Trophoblast cell (in vitro differentiated cells and primary cell): ENCODE data around the gene LGR5.

Experiments
- DNase-seq, 2 donors: peaks; one replicate each; pipeline ENCODE4 v3.0.0-alpha.2; 2016
- H2AFZ ChIP-seq: 2 replicates; pipeline ENCODE4 v1.6.1; 2013; ENCODE audit warnings: low read length, moderate library complexity, mild to moderate bottlenecking; ENCODE audit not compliant: insufficient read depth, poor library complexity
- H2AK5ac ChIP-seq: 2 replicates; pipeline ENCODE4 v1.6.1; 2013; ENCODE audit warnings: mild to moderate bottlenecking, low read length
- H2BK120ac ChIP-seq: 2 replicates; pipeline ENCODE4 v1.6.1; 2013; ENCODE audit warnings: low read length, mild to moderate bottlenecking, moderate library complexity; ENCODE audit not compliant: insufficient read depth, poor library complexity
- H2BK12ac ChIP-seq: 2 replicates; pipeline ENCODE4 v1.6.1; 2013; ENCODE audit warnings: mild to moderate bottlenecking, low read length, moderate library complexity
- H2BK5ac ChIP-seq: 2 replicates; pipeline ENCODE4 v1.6.1; 2013; ENCODE audit warnings: low read length, low read depth, moderate library complexity, mild to moderate bottlenecking; ENCODE audit not compliant: poor library complexity
- H3K14ac ChIP-seq: 2 replicates; pipeline ENCODE4 v1.6.1; 2013; ENCODE audit warnings: mild to moderate bottlenecking, low read length
- H3K18ac ChIP-seq: 2 replicates; pipeline ENCODE4 v1.6.1; 2013; ENCODE audit warnings: mild to moderate bottlenecking, low read length
- H3K23ac ChIP-seq: 2 replicates; pipeline ENCODE4 v1.6.1; 2013; ENCODE audit warnings: low read length
- H3K27ac ChIP-seq: 2 replicates; pipeline ENCODE4 v1.5.1; 2013; ENCODE audit warnings: low read depth, mild to moderate bottlenecking, inconsistent platforms, low read length, moderate library complexity
- H3K27me3 ChIP-seq: 2 replicates; pipeline ENCODE4 v1.6.1; 2013; ENCODE audit warnings: inconsistent platforms, mild to moderate bottlenecking, low read length, moderate library complexity; ENCODE audit not compliant: insufficient read depth
- H3K36me3 ChIP-seq, 2 experiments: 1 replicate in 1 of 2; 2 replicates in 1 of 2; pipeline ENCODE4 v1.6.1; 2013; ENCODE audit warnings: low read length in 2 of 2, mild to moderate bottlenecking in 2 of 2, moderate library complexity in 1 of 2; ENCODE audit not compliant: insufficient read depth in 2 of 2, control insufficient read depth in 1 of 2
- H3K4ac ChIP-seq: 2 replicates; pipeline ENCODE4 v1.6.1; 2013; ENCODE audit warnings: low read depth, mild to moderate bottlenecking, low read length, moderate library complexity
- H3K4me1 ChIP-seq, 2 experiments: 1 replicate in 1 of 2; 2 replicates in 1 of 2; pipeline ENCODE4 v1.6.1; 2013; ENCODE audit warnings: low read length in 2 of 2, mild to moderate bottlenecking in 2 of 2, moderate library complexity in 1 of 2; ENCODE audit not compliant: insufficient read depth in 2 of 2, control insufficient read depth in 1 of 2
- H3K4me2 ChIP-seq: 2 replicates; pipeline ENCODE4 v1.6.1; 2013; ENCODE audit warnings: inconsistent platforms, mild to moderate bottlenecking, low read length, moderate library complexity
- H3K4me3 ChIP-seq: 2 replicates; pipeline ENCODE4 v1.5.1; 2013; ENCODE audit warnings: mild to moderate bottlenecking, low read depth, low read length, inconsistent platforms
- H3K79me1 ChIP-seq: one replicate; pipeline ENCODE4 v1.6.1; 2013; ENCODE audit warnings: low read length
- H3K79me2 ChIP-seq: 2 replicates; pipeline ENCODE4 v1.6.1; 2013; ENCODE audit warnings: low read length, mild to moderate bottlenecking; ENCODE audit not compliant: control insufficient read depth, insufficient read depth, poor library complexity
- H3K9ac ChIP-seq: 2 replicates; pipeline ENCODE4 v1.6.1; 2013; ENCODE audit warnings: mild to moderate bottlenecking, low read length
- H3K9me3 ChIP-seq: 2 replicates; pipeline ENCODE4 v1.6.1; 2013; ENCODE audit warnings: low read depth, mild to moderate bottlenecking, control low read depth, inconsistent platforms, low read length; ENCODE audit not compliant: insufficient read depth
- H4K12ac ChIP-seq: 2 replicates; pipeline ENCODE4 v1.6.1; 2013; ENCODE audit warnings: low read depth, mild to moderate bottlenecking, low read length, moderate library complexity
- H4K8ac ChIP-seq: 2 replicates; pipeline ENCODE4 v1.6.1; 2013; ENCODE audit warnings: low read depth, mild to moderate bottlenecking, low read length, moderate library complexity
- H4K91ac ChIP-seq: one replicate; pipeline ENCODE4 v1.6.1; 2013; ENCODE audit warnings: low read depth, mild to moderate bottlenecking, low read length, moderate library complexity
- WGBS: extraction: QIAGEN DNeasy Blood & Tissue Kit; methylation state at CpG from one replicate; pipeline ENCODE4 v1.1.7; 2013; ENCODE audit warnings: missing lambda C conversion rate; ENCODE audit not compliant: insufficient read length, insufficient coverage; ENCODE audit errors: extremely low coverage; 5-methylcytosine and 5-hydroxymethylcytosine counted together

LGR5 gene

GRCh38 chr12:71504476-71504875 lies 64.9 kb downstream of the LGR5 start:
- no peak overlapping the region for H2BK5ac ChIP-seq
- H3K36me3 ChIP-seq, result no peaks in the 10 kb centered on the region
- no peaks in the 10 kb centered on the region for H3K79me2 ChIP-seq
- no peak overlapping the region for H2BK12ac ChIP-seq
- no peaks in the 10 kb centered on the region for H3K4me1 ChIP-seq
- H3K4me3 ChIP-seq, result no peak overlapping the region
- no peak overlapping the region for H4K91ac ChIP-seq
- no peak overlapping the region for H3K9ac ChIP-seq
- no peaks in the 10 kb centered on the region for H3K9me3 ChIP-seq
- no CpG with 5 or more reads among the region's 3 CpGs for WGBS
- H2AK5ac ChIP-seq, result no peak overlapping the region
- H2BK120ac ChIP-seq, result no peak overlapping the region
- no peak for DNase-seq
- H3K14ac ChIP-seq, result no peak overlapping the region
- no peaks in the 10 kb centered on the region for H3K27me3 ChIP-seq
- H2AFZ ChIP-seq, result no peak overlapping the region
- H4K12ac ChIP-seq, result no peak overlapping the region
- H3K23ac ChIP-seq, result no peak overlapping the region
- no peak overlapping the region for H3K27ac ChIP-seq
- no peak overlapping the region for H4K8ac ChIP-seq
- H3K79me1 ChIP-seq, result no peaks in the 10 kb centered on the region
- H3K4ac ChIP-seq, result no peak overlapping the region
- no peak overlapping the region for H3K4me2 ChIP-seq
- H3K18ac ChIP-seq, result no peak overlapping the region

- Histone ChIP-seq H2BK120ac (no peak overlapping the region), H3K4ac (no peak overlapping the region), H2AFZ (no peak overlapping the region), H3K4me3 (no peak overlapping the region), H3K14ac (no peak overlapping the region), H3K9ac (no peak overlapping the region), H4K12ac (no peak overlapping the region), H3K18ac (no peak overlapping the region), H3K9me3 (no peaks in the 10 kb centered on the region), H3K36me3 (no peaks in the 10 kb centered on the region), H3K79me1 (no peaks in the 10 kb centered on the region), H2BK5ac (no peak overlapping the region), H3K4me1 (no peaks in the 10 kb centered on the region), H3K27ac (no peak overlapping the region), H2AK5ac (no peak overlapping the region), H4K91ac (no peak overlapping the region), H3K23ac (no peak overlapping the region), H3K79me2 (no peaks in the 10 kb centered on the region), H4K8ac (no peak overlapping the region), H3K27me3 (no peaks in the 10 kb centered on the region), H2BK12ac (no peak overlapping the region), H3K4me2 (no peak overlapping the region)
- no peak for DNase-seq
- no CpG with 5 or more reads among the region's 3 CpGs for WGBS
Observed at GRCh38 chr12:71509705-71510104, 70.1 kb downstream of the LGR5 start.

- Histone ChIP-seq H4K91ac (no peak overlapping the region), H3K23ac (no peak overlapping the region), H3K79me1 (no peaks in the 10 kb centered on the region), H3K27me3 (no peaks in the 10 kb centered on the region), H3K9me3 (no peaks in the 10 kb centered on the region), H2BK12ac (no peak overlapping the region), H3K4me3 (no peak overlapping the region), H4K8ac (no peak overlapping the region), H3K27ac (no peak overlapping the region), H3K18ac (no peak overlapping the region), H3K4ac (no peak overlapping the region), H2AK5ac (no peak overlapping the region), H3K9ac (no peak overlapping the region), H3K79me2 (no peaks in the 10 kb centered on the region), H3K14ac (no peak overlapping the region), H2BK5ac (no peak overlapping the region), H3K4me2 (no peak overlapping the region), H4K12ac (no peak overlapping the region), H3K4me1 (no peaks in the 10 kb centered on the region), H2BK120ac (no peak overlapping the region), H2AFZ (no peak overlapping the region), H3K36me3 (no peaks in the 10 kb centered on the region)
- DNase-seq, result no peak
- WGBS, result no CpG with 5 or more reads among the region's 2 CpGs
Observed at GRCh38 chr12:71517145-71517846, 77.7 kb downstream of the LGR5 start.

- Histone ChIP-seq H3K79me1 (no peaks in the 10 kb centered on the region), H2AK5ac (no peak overlapping the region), H3K14ac (no peak overlapping the region), H3K23ac (no peak overlapping the region), H3K18ac (no peak overlapping the region), H3K27me3 (no peaks in the 10 kb centered on the region), H2AFZ (no peak overlapping the region), H3K9ac (no peak overlapping the region), H3K27ac (no peak overlapping the region), H3K9me3 (no peaks in the 10 kb centered on the region), H2BK5ac (no peak overlapping the region), H4K91ac (no peak overlapping the region), H4K8ac (no peak overlapping the region), H3K4me2 (no peak overlapping the region), H3K4me3 (no peak overlapping the region), H3K4me1 (no peaks in the 10 kb centered on the region), H2BK120ac (no peak overlapping the region), H3K4ac (no peak overlapping the region), H4K12ac (no peak overlapping the region), H2BK12ac (no peak overlapping the region), H3K79me2 (no peaks in the 10 kb centered on the region), H3K36me3 (no peaks in the 10 kb centered on the region)
- no CpG with 5 or more reads among the region's 4 CpGs for WGBS
- no peak for DNase-seq
Observed at GRCh38 chr12:71521125-71521524, 81.5 kb downstream of the LGR5 start.
